Measurements from ENCODE around the gene APOOL. TPM values are rescaled to one million over a fixed set of nuclear protein-coding genes. Genes with fewer than 3 reads are reported as not detected.

APOOL gene
- polyA plus RNA-seq, 1 experiment: 2.5 TPM

DNA sequence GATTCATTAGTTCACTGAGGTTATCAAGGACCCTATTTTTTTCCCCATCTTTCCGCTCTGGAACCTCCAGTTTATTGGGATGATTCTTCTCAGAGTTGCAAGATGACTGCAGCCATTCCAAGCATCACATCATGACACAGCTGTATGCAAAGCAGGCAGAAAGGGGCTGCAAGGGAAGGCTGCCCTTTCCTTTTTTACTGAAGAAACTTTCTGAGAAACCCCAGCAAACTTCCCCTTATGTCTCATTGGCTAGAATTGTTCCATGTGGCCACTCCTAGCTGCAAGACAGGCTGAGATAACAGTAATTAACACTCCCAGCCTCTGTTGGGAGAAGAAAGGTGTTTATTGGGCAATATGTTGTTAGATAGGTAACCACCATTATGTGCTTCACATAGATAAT, 137.3 kb downstream of the APOOL start:
- CTCF ChIA-PET: interaction anchor here (1.5 kb wide), 1 partner anchor 30 kb away, joined by 4 read pairs; no protein-coding TSS in a partner anchor
- TF ChIP-seq, protein P1, sequence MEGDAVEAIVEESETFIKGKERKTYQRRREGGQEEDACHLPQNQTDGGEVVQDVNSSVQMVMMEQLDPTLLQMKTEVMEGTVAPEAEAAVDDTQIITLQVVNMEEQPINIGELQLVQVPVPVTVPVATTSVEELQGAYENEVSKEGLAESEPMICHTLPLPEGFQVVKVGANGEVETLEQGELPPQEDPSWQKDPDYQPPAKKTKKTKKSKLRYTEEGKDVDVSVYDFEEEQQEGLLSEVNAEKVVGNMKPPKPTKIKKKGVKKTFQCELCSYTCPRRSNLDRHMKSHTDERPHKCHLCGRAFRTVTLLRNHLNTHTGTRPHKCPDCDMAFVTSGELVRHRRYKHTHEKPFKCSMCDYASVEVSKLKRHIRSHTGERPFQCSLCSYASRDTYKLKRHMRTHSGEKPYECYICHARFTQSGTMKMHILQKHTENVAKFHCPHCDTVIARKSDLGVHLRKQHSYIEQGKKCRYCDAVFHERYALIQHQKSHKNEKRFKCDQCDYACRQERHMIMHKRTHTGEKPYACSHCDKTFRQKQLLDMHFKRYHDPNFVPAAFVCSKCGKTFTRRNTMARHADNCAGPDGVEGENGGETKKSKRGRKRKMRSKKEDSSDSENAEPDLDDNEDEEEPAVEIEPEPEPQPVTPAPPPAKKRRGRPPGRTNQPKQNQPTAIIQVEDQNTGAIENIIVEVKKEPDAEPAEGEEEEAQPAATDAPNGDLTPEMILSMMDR (IDR thresholded peaks at IDR 0.05; ENCODE audit: insufficient read depth, low read depth, low read length): no peak
- Histone ChIP-seq H3K27me3 (ENCODE audit: control insufficient read depth, insufficient read depth, low read length) (no peaks in the 10 kb centered on the region), H3K36me3 (ENCODE audit: control insufficient read depth, insufficient read depth, low read length) (no peaks in the 10 kb centered on the region), H3K4me3 (ENCODE audit: low read depth, low read length) (no peak overlapping the region)
- POLR2A ChIA-PET: no interaction called here
- no peak for DNase-seq (ENCODE audit: low read depth)

Other genes starting within 250 kb of the APOOL start
- gene SATL1, start 239.9 kb downstream of the APOOL start, polyA plus RNA-seq (2011; rRNA removed): not detected in 2 replicates
- 0.21 and 0.34 TPM in 2 replicates for gene ZNF711, start 240.1 kb downstream of the APOOL start, polyA plus RNA-seq (2011; rRNA removed)

All from BJ (cell line).